Urinary bladder (tissue), 4 donors: ENCODE data around the gene PTCRA. TPM values are rescaled to one million over a fixed set of nuclear protein-coding genes. Genes with fewer than 3 reads are reported as not detected.

Experiments used
- DNase-seq: peaks from one replicate; pipeline ENCODE4 v3.0.0-alpha.2; 2015; ENCODE audit errors: extremely low spot score
- H3K27ac ChIP-seq: one replicate; pipeline ENCODE4 v1.5.1; 2013; ENCODE audit warnings: low read depth, mild to moderate bottlenecking, moderate library complexity
- H3K36me3 ChIP-seq: one replicate; pipeline ENCODE4 v1.6.1; 2013; ENCODE audit warnings: mild to moderate bottlenecking, moderate library complexity; ENCODE audit not compliant: insufficient read depth
- H3K4me1 ChIP-seq: one replicate; pipeline ENCODE4 v1.6.1; 2013; ENCODE audit warnings: mild to moderate bottlenecking, moderate library complexity; ENCODE audit not compliant: insufficient read depth
- H3K4me3 ChIP-seq: one replicate; pipeline ENCODE4 v1.5.1; 2013; ENCODE audit warnings: low read depth, low read length
- WGBS: extraction: QIAGEN DNeasy Blood & Tissue Kit; methylation state at CpG from one replicate; pipeline ENCODE4 v1.1.7; 2013; 5-methylcytosine and 5-hydroxymethylcytosine counted together
- polyA plus RNA-seq: library from polyadenylated mRNA; stranded (reverse); fragments of 200-250 nt; gene quantifications from one replicate; pipeline ENCODE4 v1.2.3, GENCODE V29; 2013
- total RNA-seq: library from RNA; depleted of rRNA; stranded (reverse); fragments of >200 nt; gene quantifications from one replicate; pipeline ENCODE4 v1.2.3, GENCODE V29; 2014
- donor health status: healthy with polysubstance abuse.
- donor health status: healthy.

Gene PTCRA
- total and polyA plus RNA-seq, 2 donors, result not detected

DNA sequence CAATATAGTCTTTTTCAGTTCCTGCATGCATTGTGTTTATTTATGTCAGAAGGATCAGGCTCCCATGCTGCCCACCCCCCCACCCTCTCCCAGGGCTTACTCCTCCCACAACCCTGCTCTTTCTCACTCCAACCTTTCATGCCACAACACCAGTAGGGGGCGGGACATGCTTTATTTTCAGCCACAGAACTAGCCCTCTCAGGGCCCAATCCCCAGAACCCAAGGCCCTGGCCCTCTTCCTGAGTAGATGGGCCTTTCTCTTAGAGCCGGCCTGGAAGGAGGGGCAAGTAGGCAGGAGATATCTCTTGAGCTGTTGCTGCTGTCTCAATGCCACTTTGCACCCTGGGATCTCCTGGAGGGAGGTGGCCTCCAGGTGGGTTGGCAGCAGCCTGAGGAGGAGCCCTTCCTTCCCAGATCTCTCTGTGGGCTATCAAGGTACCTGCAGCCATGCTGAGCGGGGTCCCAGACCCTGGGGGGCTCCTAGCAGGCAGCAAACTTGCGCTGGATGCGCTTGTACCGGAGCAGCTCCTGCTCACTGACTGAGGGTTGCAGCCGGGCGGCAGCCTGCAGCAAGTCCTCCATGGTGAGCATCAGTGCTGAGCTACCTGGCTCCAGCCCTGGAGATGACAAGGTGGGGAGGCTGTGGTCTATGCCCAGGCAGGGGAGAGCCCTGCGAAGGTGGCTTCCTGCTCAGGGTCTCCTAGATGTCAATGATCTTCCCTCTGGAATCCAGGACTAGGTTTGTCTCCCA is 48.2 kb downstream of the PTCRA start:
- 86% methylated on average over 9 of the region's 9 CpGs for WGBS
- DNase-seq, result no peak
- Histone ChIP-seq H3K4me3 (no peak overlapping the region), H3K4me1 (no peaks in the 10 kb centered on the region), H3K36me3 (peaks cover 6% of the 10 kb centered on the region), H3K27ac (no peak overlapping the region)

DNA sequence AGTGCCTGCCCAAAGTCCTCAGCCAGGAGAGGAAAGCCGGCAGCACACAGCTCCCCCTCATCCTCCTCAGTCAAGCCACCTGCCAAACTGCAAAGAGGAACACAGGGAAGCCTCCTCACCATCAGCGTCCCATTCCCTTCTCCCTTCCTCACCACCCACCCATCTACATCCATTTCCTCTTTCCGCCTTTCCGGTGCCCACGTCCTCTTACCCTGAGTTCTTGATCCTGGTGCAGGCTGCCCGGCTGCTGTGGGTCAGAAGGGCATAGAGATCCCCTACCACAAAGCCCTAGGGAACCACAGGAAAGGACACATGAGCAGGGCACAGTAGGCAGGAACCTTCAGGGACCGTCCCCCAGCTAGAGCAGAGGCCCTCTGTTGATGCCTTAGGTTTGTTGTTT is 50.7 kb downstream of the PTCRA start:
- no peak for DNase-seq
- 82% methylated on average over 7 of the region's 7 CpGs for WGBS
- H3K4me3 ChIP-seq, result no peak overlapping the region
- peaks cover 2% of the 10 kb centered on the region for H3K4me1 ChIP-seq
- H3K36me3 ChIP-seq, result peaks cover 6% of the 10 kb centered on the region
- H3K27ac ChIP-seq, result no peak overlapping the region

DNA sequence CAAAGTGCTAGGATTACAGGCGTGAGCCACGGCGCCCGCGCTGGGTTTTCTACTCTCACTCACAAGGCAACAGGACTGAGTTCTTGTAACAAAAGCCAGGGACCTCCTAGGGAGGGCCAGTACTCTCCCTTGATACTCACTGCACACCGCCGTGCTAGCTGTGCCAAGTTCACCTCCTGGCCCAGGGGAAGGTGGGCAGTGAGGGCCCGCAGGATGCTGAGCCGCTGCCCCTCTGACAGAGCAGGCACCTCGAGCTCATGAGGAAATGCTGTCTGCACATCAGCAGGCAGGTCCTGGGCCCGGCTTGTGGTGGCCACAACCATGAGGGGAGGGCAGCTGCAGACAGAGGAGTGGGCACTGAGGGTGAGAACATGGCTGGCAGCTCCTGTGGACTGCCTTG is 51.4 kb downstream of the PTCRA start:
- no peak overlapping the region for H3K4me3 ChIP-seq
- H3K27ac ChIP-seq, result no peak overlapping the region
- peaks cover 6% of the 10 kb centered on the region for H3K36me3 ChIP-seq
- DNase-seq, result no peak
- H3K4me1 ChIP-seq, result peaks cover 2% of the 10 kb centered on the region
- 94% methylated on average over 11 of the region's 11 CpGs for WGBS

DNA sequence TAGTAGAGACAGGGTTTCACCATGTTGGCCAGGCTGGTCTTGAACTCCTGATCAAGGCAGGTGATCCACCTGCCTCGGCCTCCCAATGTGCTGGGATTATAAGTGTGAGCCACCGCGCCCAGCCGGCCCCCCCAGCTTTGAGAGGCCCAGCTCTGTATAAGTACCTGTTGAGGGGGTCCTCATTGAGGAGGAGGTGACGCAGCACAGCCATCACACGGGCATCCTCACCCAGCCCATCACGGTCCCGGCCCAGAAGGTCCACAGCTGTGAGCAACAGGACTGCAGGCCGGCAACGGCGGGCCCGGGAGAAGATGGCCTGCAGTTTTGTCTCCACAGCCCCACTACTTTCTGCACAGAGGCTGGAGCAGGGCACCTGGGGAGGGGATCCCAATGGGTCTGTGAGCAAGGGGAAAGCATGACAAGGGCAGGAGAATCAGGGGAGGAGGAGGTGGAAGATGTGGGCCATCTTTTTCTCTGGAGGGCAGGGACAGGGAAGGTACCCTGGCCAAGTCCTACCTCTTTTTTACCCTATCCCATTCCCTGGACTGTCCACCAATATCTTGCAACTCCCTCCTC is 52.4 kb downstream of the PTCRA start:
- no peak for DNase-seq
- WGBS, result 94% methylated on average over 12 of the region's 12 CpGs
- Histone ChIP-seq H3K27ac (no peak overlapping the region), H3K4me3 (no peak overlapping the region), H3K36me3 (peaks cover 6% of the 10 kb centered on the region), H3K4me1 (peaks cover 2% of the 10 kb centered on the region)

DNA sequence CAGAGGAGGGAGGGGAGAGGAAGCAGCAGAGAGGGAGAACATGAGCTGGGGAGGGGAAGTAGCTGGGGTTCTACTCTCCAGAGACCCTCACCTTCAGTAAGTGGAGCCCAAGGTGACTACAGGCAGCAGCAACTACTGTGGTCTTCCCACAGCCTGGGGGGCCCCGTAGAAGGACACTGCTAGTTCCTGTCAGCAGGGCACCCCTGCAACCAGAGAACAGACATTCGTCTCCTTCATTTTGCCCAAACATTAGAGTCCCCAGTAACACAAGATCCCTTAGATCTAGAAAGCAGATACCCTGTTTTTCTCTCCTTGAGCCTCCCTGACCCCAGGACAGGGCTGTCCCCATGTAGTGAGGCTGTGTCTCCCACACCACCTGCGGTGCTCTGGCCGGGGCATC is 52.9 kb downstream of the PTCRA start:
- no peak for DNase-seq
- peaks cover 2% of the 10 kb centered on the region for H3K4me1 ChIP-seq
- peaks cover 9% of the 10 kb centered on the region for H3K36me3 ChIP-seq
- 78% methylated on average over 4 of the region's 4 CpGs for WGBS
- no peak overlapping the region for H3K27ac ChIP-seq
- no peak overlapping the region for H3K4me3 ChIP-seq

DNA sequence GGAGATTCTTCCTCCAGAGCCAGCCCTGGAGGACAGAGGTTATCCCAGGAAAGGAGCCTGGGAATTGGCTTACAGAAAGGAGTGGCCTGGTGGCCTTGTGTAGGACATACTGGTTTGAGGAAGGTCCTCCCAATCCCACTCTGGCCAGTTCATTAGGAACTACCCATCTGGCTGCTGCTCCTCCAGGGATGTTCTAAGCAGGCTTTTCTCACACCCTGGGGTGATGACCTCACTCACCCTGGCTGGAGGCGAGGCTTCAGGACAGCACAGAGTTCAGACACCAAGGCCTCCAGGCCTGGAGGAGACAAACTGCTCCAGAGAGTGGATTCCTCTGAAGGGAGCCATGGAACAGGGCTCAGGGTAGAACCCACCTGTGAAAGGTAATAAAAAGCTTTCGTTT is 53.6 kb downstream of the PTCRA start:
- peaks cover 9% of the 10 kb centered on the region for H3K36me3 ChIP-seq

DNA sequence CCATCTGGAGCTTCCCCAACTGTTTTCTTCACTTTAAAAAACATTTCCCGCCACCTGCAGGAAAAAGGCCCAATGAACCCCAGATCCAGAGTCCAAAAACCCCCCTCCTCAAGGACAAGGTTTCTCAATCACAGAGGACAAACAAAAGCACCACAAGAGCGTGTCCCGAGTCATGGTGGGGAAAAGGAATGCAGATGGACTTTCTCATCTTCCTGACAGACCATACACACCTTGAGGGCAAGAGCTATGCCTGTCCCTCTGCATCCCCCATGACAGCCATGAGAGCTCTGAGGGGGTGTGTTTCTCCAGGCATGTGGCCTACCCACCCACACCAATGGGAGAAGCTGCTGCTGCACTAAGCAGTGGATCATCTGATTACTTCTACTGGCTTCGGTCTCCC is 54.1 kb downstream of the PTCRA start:
- H3K4me1 ChIP-seq, result peaks cover 2% of the 10 kb centered on the region
- DNase-seq, result no peak
- WGBS, result 92% methylated on average over 4 of the region's 4 CpGs
- no peak overlapping the region for H3K27ac ChIP-seq
- peaks cover 9% of the 10 kb centered on the region for H3K36me3 ChIP-seq
- H3K4me3 ChIP-seq, result no peak overlapping the region

More for the DNA sequence above, 53.6 kb downstream of the PTCRA start:
- DNase-seq, result no peak
- Histone ChIP-seq H3K27ac (no peak overlapping the region), H3K4me1 (peaks cover 2% of the 10 kb centered on the region), H3K4me3 (no peak overlapping the region)
- WGBS, result 89% methylated on average over 2 of the region's 2 CpGs

DNA sequence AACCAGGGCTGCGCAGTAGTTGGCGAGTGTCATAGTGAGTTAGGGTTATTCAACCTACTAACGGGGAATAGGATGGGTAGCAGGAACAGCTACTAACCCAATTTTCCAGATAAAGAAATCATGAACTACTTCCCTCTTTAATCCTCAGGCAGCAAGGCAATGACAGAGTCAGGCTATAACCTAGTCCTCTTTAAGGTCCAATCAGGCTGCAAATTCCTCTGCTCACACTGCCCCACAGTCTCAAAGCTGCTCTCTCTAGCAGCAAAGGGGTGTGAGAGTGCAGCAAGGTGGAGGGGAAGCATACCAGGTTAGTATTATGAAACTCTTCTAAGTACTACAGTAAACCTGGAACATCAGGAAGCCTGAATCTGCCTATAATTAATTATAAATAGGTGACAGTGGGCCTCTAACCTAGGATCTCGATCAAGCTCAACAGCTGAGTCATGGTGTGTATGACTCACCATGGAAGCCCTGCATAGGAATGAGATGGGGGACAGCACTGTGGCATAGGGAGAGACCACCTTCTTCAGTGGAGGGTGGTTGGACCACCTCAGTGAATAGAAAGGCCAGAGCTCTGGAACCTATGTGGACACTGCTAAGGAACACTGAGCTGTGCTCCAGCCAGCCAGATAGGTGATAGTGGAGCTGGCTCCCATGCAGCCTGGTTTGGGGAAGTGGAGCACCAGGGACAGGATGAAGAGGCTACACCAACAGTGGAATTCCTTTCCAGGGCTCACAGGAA is 55.2 kb downstream of the PTCRA start:
- H3K36me3 ChIP-seq, result peaks cover 7% of the 10 kb centered on the region
- 81% methylated on average over 4 of the region's 4 CpGs for WGBS
- H3K4me3 ChIP-seq, result no peak overlapping the region
- peaks cover 2% of the 10 kb centered on the region for H3K4me1 ChIP-seq
- no peak for DNase-seq
- H3K27ac ChIP-seq, result no peak overlapping the region

DNA sequence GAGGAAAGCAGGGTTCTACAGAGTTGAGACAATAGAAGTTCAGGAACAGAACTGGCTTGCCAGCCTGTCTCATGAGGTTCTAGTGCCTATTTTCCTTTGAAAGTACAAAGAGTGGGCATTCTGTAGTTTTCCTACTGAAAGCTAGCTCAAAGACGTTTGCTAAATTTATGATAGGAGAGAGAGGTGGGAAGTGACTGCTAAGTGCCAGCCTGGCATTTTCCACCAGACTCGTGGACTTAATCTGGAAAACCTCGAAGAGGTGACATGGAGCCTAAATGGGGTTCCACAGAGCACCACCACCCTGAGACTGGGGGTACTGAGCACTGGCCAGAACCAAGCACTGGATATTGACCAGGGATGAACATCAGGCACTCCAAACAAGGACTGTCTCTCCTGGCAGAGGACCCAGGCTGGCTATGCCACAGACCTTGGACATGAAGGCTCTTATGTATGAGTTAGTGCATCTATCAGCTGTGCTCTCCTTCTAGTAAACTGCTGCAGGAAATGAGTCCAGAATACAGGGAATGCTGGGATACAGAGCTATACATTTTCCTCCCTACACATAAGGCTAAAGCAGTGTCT is 56.0 kb downstream of the PTCRA start:
- Histone ChIP-seq H3K27ac (no peak overlapping the region), H3K4me3 (no peak overlapping the region), H3K4me1 (peaks cover 2% of the 10 kb centered on the region), H3K36me3 (peaks cover 7% of the 10 kb centered on the region)
- WGBS, result 79% methylated on average over 3 of the region's 3 CpGs
- DNase-seq, result no peak

DNA sequence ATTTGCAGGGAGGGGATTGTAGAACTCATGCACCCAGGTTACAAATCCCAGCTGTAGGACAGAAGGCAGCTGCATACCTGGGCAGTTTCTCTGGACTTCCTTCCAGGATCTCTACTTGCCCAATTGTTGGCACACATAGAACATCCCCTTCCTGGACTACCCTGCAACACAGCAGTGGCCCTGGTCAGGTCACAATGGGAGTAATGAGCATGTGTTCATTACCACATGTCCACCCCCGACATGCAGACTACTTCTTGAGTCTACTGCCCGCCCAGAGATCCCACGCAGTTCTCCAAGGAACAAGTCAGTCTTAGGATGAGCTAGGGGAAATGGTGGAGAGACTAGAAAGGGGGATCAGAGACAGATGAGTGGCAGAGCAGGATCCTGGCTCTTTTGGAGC is 58.1 kb downstream of the PTCRA start:
- WGBS, result 89% methylated on average over 3 of the region's 3 CpGs
- no peak overlapping the region for H3K27ac ChIP-seq
- peaks cover 2% of the 10 kb centered on the region for H3K4me1 ChIP-seq
- no peak for DNase-seq
- H3K4me3 ChIP-seq, result no peak overlapping the region
- H3K36me3 ChIP-seq, result peaks cover 5% of the 10 kb centered on the region

DNA sequence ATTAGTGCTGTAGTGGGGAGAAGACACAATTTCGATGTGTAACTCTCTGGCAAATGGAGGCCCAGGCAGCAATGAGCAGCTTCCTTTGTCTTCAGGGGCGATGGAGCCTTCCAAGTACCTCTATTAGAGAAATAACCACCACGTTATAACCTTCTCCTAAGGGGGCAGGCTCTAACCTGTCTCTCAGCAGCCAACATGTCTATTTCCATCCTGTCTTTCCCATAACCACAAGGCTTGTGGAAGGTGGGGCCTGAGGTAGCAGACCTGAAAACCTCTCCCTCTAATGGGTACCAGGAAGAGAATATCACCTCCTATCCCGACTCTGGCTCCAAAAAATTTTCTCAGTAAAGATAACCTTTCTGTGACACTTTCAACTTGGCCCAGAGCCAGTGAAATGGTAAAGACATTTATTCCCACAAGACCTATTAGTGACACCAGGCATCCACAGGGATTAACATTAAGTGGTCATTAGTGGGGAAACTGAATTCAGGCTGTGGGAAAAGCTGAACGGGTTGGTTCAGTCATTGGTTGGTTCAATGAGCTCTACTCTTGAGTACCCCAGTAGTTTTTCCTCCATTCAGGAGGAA is 59.2 kb downstream of the PTCRA start:
- H3K4me1 ChIP-seq, result peaks cover 2% of the 10 kb centered on the region
- no peak overlapping the region for H3K4me3 ChIP-seq
- no peak for DNase-seq
- WGBS, result 76% methylated on average over 5 of the region's 5 CpGs
- H3K36me3 ChIP-seq, result peaks cover 5% of the 10 kb centered on the region
- no peak overlapping the region for H3K27ac ChIP-seq
